Osteoblast (primary cell): Measurements from ENCODE around the gene STAT4. TPM values are rescaled to one million over a fixed set of nuclear protein-coding genes. Genes with fewer than 3 reads are reported as not detected.
A peak's percentile ranks its signal among the peaks of the same experiment; 100 is the strongest.

Experiments used
- DNase-seq: peaks from one replicate; pipeline ENCODE4 v3.0.0; 2011; ENCODE audit warnings: low spot score, mixed read lengths; ENCODE audit not compliant: insufficient read length; ENCODE audit errors: missing footprints
- H2AFZ ChIP-seq: 2 replicates; pipeline ENCODE4 v1.6.0; 2011; ENCODE audit warnings: mild to moderate bottlenecking, low read length
- H3K27ac ChIP-seq: 2 replicates; pipeline ENCODE4 v1.5.1; 2011; ENCODE audit warnings: mild to moderate bottlenecking, low read depth, low read length, moderate library complexity
- H3K27me3 ChIP-seq: 2 replicates; pipeline ENCODE4 v1.6.0; 2012; ENCODE audit warnings: mild to moderate bottlenecking, control low read depth, inconsistent platforms, low read length, moderate library complexity; ENCODE audit not compliant: insufficient read depth
- H3K36me3 ChIP-seq: 2 replicates; pipeline ENCODE4 v1.5.1; 2011; ENCODE audit warnings: mild to moderate bottlenecking, low read length, control low read depth, moderate library complexity; ENCODE audit not compliant: insufficient read depth
- H3K4me1 ChIP-seq: 2 replicates; pipeline ENCODE4 v1.5.1; 2011; ENCODE audit warnings: mild to moderate bottlenecking, low read length, control low read depth, moderate library complexity; ENCODE audit not compliant: insufficient read depth
- H3K4me2 ChIP-seq: 2 replicates; pipeline ENCODE4 v1.6.0; 2011; ENCODE audit warnings: mild to moderate bottlenecking, low read length; ENCODE audit not compliant: insufficient read depth
- H3K4me3 ChIP-seq: fragments of 200-600 bp; sonication (generic); 3 replicates; pipeline ENCODE4 v1.5.1; 2012; ENCODE audit warnings: mild to moderate bottlenecking, low read length, inconsistent platforms; ENCODE audit not compliant: insufficient read depth
- H3K79me2 ChIP-seq: 2 replicates; pipeline ENCODE4 v1.6.0; 2012; ENCODE audit warnings: mild to moderate bottlenecking, low read length, control low read depth, inconsistent platforms; ENCODE audit not compliant: insufficient read depth
- H3K9me3 ChIP-seq: 2 replicates; pipeline ENCODE4 v1.5.1; 2011; ENCODE audit warnings: low read depth, low read length, control low read depth
- H4K20me1 ChIP-seq: 2 replicates; pipeline ENCODE4 v1.6.0; 2012; ENCODE audit warnings: mild to moderate bottlenecking, low read length, control low read depth; ENCODE audit not compliant: insufficient read depth
- total RNA-seq: library from RNA; depleted of rRNA; stranded (reverse); fragments of >200 nt; gene quantifications from 2 replicates; pipeline ENCODE4 v1.2.3, GENCODE V29; 2012
- TF ChIP-seq, protein P1 (sequence below): IDR thresholded peaks from 2 replicates; pipeline ENCODE4 v1.5.1; 2011; ENCODE audit warnings: mild to moderate bottlenecking, low read depth, low read length, moderate library complexity; ENCODE audit errors: extremely low read depth

The STAT4 gene
- total RNA-seq, 1 donor: 16.6 TPM

GRCh38 chr2:191012845-191013681, 137.7 kb downstream of the STAT4 start:
- TF ChIP-seq, protein P1, sequence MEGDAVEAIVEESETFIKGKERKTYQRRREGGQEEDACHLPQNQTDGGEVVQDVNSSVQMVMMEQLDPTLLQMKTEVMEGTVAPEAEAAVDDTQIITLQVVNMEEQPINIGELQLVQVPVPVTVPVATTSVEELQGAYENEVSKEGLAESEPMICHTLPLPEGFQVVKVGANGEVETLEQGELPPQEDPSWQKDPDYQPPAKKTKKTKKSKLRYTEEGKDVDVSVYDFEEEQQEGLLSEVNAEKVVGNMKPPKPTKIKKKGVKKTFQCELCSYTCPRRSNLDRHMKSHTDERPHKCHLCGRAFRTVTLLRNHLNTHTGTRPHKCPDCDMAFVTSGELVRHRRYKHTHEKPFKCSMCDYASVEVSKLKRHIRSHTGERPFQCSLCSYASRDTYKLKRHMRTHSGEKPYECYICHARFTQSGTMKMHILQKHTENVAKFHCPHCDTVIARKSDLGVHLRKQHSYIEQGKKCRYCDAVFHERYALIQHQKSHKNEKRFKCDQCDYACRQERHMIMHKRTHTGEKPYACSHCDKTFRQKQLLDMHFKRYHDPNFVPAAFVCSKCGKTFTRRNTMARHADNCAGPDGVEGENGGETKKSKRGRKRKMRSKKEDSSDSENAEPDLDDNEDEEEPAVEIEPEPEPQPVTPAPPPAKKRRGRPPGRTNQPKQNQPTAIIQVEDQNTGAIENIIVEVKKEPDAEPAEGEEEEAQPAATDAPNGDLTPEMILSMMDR: no peak
- H3K27me3 ChIP-seq: no peaks in the 10 kb centered on the region
- no peak for DNase-seq

GRCh38 chr2:191012346-191012745, 138.4 kb downstream of the STAT4 start:
- no peak for DNase-seq
- Histone ChIP-seq H3K4me2 (peak overlapping the region; percentile 98), H3K27ac (peak overlapping the region; percentile 93), H3K4me3 (peak overlapping the region; percentile 92), H3K27me3 (no peaks in the 10 kb centered on the region), H3K36me3 (peaks cover 48% of the 10 kb centered on the region), H2AFZ (no peak overlapping the region), H3K9me3 (no peaks in the 10 kb centered on the region), H4K20me1 (peaks cover 34% of the 10 kb centered on the region), H3K4me1 (peaks cover 36% of the 10 kb centered on the region), H3K79me2 (peaks cover 47% of the 10 kb centered on the region)
- TF ChIP-seq, protein P1: no peak

More at GRCh38 chr2:191012845-191013681, 137.7 kb downstream of the STAT4 start:
- Histone ChIP-seq H4K20me1 (peaks cover 34% of the 10 kb centered on the region), H3K9me3 (no peaks in the 10 kb centered on the region), H3K36me3 (peaks cover 41% of the 10 kb centered on the region), H3K79me2 (peaks cover 47% of the 10 kb centered on the region), H3K4me1 (peaks cover 36% of the 10 kb centered on the region), H3K4me3 (peak overlapping the region; percentile 92), H3K27ac (peak overlapping the region; percentile 93), H3K4me2 (peak overlapping the region; percentile 98), H2AFZ (peak overlapping the region; percentile 58)

DNA sequence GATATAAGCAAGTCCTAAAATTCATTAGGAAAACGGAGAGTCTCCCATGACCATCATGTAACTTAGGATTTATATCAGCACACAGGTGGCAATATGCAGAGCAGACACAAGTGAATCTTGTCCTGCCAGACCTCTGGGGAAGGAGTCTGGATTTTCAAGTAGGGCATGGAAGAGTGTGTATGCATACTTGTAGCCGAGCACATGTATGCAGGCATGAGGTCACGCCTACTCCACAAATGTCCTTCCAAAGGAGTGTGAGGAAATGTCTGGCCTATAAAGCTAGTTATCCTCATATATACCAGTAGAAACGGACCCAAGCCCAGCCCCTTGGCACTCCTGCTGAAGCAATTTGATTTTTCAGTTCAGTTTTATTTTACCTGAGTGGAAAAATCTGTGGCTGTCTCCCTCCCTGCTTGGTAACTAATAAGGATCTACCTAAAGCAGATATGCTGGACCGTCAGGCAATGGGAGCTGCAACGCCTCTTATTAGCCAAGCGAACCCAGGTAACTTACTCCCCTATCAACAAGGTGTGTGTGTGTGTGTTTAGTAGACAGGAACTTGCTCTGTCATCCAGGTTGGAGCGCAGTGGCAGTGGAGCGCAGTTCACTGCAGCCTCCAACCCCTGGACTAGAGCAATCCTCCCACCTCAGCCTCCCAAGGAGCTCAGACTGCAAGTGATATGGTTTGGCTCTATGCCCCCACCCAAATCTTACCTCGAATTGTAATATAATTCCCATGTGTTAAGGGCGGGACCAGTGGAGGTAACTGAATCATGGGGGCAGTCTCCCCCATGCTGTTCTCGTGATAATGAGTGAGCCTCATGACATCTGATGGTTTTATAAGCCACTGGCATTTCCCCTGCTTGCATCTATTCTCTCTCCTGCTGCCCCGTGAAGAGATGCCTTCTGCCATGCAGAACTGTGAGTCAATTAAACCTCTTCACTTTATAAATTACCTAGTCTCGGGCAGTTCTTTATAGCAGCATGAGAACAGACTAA, 139.6 kb downstream of the STAT4 start:
- peaks cover 59% of the 10 kb centered on the region for H3K36me3 ChIP-seq

More for the DNA sequence above, 139.6 kb downstream of the STAT4 start:
- TF ChIP-seq, protein P1: no peak
- Histone ChIP-seq H3K79me2 (peaks cover 52% of the 10 kb centered on the region), H2AFZ (no peak overlapping the region), H3K4me3 (peak overlapping the region; percentile 92), H3K27me3 (no peaks in the 10 kb centered on the region), H3K4me2 (peak overlapping the region; percentile 98), H3K27ac (peak overlapping the region; percentile 10), H4K20me1 (peaks cover 39% of the 10 kb centered on the region), H3K4me1 (peaks cover 36% of the 10 kb centered on the region), H3K9me3 (no peaks in the 10 kb centered on the region)
- no peak for DNase-seq
